ENCODE data around the gene AFF2.

DNA sequence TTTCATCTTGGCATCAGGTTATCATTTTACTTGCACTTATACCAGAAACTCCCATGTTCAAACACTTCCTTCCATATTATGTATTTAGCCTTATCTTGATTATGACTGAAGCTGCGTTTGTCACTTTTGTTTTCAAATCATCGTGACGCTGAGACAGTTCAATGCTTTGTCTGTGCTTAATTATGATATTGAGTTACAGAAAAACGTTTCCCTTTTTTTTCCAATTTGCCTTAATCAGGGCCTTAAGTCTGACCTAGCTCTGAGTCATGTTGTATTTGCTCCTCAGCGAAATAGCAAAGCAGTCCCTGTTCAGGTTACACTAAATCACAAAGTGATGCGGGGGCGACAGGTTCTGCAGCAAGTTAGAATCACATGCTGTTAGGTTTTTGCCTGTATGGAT lies 254.7 kb downstream of the AFF2 start:
- TF ChIP-seq YY1 (IDR thresholded peaks at IDR 0.05; ENCODE audit: insufficient read depth, insufficient read length) (no peak), ZNF274 (IDR thresholded peaks at IDR 0.05; ENCODE audit: low read depth, low read length) (no peak)

All from NT2/D1 (cell line).